ENCODE measurements around the gene SMKR1. TPM values are rescaled to one million over a fixed set of nuclear protein-coding genes. Genes with fewer than 3 reads are reported as not detected.

The SMKR1 gene
- 1 to 10 TPM; 2.2 to 4.0 TPM for total RNA-seq

GRCh38 chr7:129501760-129502707 is at the start of gene SMKR1:
Gene SMKR1, plus strand, starts transcription at chr7:129502531. Its CDS starts 294 bp downstream, at chr7:129502825.

Other genes with a start within 250 kb of the SMKR1 start
- 10 to 100 TPM; 10.7 to 12.1 TPM for gene STRIP2, start 68.1 kb upstream of the SMKR1 start, total RNA-seq
- gene NRF1, start 109.2 kb downstream of the SMKR1 start, total RNA-seq, result 10 to 100 TPM; 23.7 to 27.4 TPM